Common myeloid progenitor, CD34-positive (primary cell): ENCODE data around the gene PLK3.
"Not testable (repeated sequence)": the region's sequence is repeated elsewhere in the genome, so short reads cannot be mapped to it uniquely, and the experiment has no call there.

Experiments used
- CTCF ChIA-PET: fragments of 350-600 bp; sonication (Branson Sonifier 250); formaldehyde crosslinking; loops from one replicate; lab custom pipeline; 2021; ENCODE audit warnings: antibody characterized with exemption; lab: Charles Lee
- POLR2A ChIA-PET: fragments of 350-600 bp; sonication (Branson Sonifier 250); formaldehyde crosslinking; loops from one replicate; lab custom pipeline; 2021; ENCODE audit warnings: antibody characterized with exemption; lab: Charles Lee
- DNase-seq, 3 donors: peaks; one replicate each; pipeline versions ENCODE4 v3.0.0 to v3.0.0-alpha.2; 2013
- H3K27ac ChIP-seq, 2 experiments: 1 replicate in 1 of 2; 2 replicates in 1 of 2; pipeline ENCODE4 v1.7.0; 2013; ENCODE audit warnings: inconsistent platforms in 2 of 2, low read length in 2 of 2, mild to moderate bottlenecking in 2 of 2, low read depth in 1 of 2, moderate library complexity in 1 of 2; ENCODE audit not compliant: severe bottlenecking in 2 of 2, insufficient read depth in 1 of 2, poor library complexity in 1 of 2
- H3K27me3 ChIP-seq, 5 experiments: replicated peaks in 2 of 5; 1 replicate in 3 of 5; 2 replicates in 2 of 5; pipeline versions ENCODE4 v1.6.1 to v1.7.0; 2013; ENCODE audit warnings: low read length in 4 of 5, mild to moderate bottlenecking in 2 of 5, moderate library complexity in 2 of 5, inconsistent platforms in 1 of 5; ENCODE audit not compliant: insufficient read depth in 5 of 5, control insufficient read depth in 4 of 5
- H3K36me3 ChIP-seq, 4 experiments: 1 replicate in 2 of 4; 2 replicates in 2 of 4; pipeline versions ENCODE4 v1.6.1 to v1.7.0; 2013; ENCODE audit warnings: low read length in 3 of 4, control low read depth in 1 of 4, mild to moderate bottlenecking in 1 of 4; ENCODE audit not compliant: control insufficient read depth in 4 of 4, insufficient read depth in 4 of 4
- H3K4me1 ChIP-seq, 4 experiments: 1 replicate in 3 of 4; 2 replicates in 1 of 4; pipeline versions ENCODE4 v1.6.1 to v1.7.1; 2013; ENCODE audit warnings: low read length in 3 of 4, mild to moderate bottlenecking in 3 of 4, control low read depth in 1 of 4, inconsistent platforms in 1 of 4, moderate library complexity in 1 of 4; ENCODE audit not compliant: control insufficient read depth in 4 of 4, insufficient read depth in 4 of 4; ENCODE audit errors: control extremely low read depth in 1 of 4
- H3K4me3 ChIP-seq, 7 experiments: 1 replicate in 4 of 7; 2 replicates in 3 of 7; pipeline versions ENCODE4 v1.5.1 to v1.7.0; 2013; ENCODE audit warnings: mild to moderate bottlenecking in 7 of 7, low read length in 6 of 7, moderate library complexity in 6 of 7, inconsistent platforms in 2 of 7, low read depth in 2 of 7, control low read depth in 1 of 7; ENCODE audit not compliant: insufficient read depth in 4 of 7, control insufficient read depth in 1 of 7; ENCODE audit errors: extremely low read depth in 1 of 7
- H3K9me3 ChIP-seq, 5 experiments: 1 replicate in 4 of 5; 2 replicates in 1 of 5; pipeline versions ENCODE4 v1.6.1 to v1.7.1; 2013; ENCODE audit warnings: low read length in 4 of 5, mild to moderate bottlenecking in 2 of 5, inconsistent platforms in 1 of 5, low read depth in 1 of 5, moderate library complexity in 1 of 5; ENCODE audit not compliant: control insufficient read depth in 4 of 5, insufficient read depth in 2 of 5; ENCODE audit errors: control extremely low read depth in 1 of 5
- WGBS: methylation state at CpG from one replicate; pipeline ENCODE4 v1.1.5; 2013; ENCODE audit not compliant: insufficient coverage; 5-methylcytosine and 5-hydroxymethylcytosine counted together

Gene PLK3

GRCh38 chr1:44812822-44813543 is 12.8 kb downstream of the PLK3 start:
- DNase-seq: no peak
- no peaks in the 10 kb centered on the region for H3K9me3 ChIP-seq
- CTCF ChIA-PET: interaction anchor here (0.8 to 2.4 kb wide), 5 partner anchors 8 to 91 kb away, joined by 3 to 7 read pairs (median 6); partner anchors contain the start of gene PLK3
- POLR2A ChIA-PET: interaction anchor here (1.0 to 2.0 kb wide), 5 partner anchors 12 to 82 kb away, joined by 3 to 13 read pairs (median 4); partner anchors contain the start of genes BEST4, PLK3 and RNU5D-1
- H3K4me3 ChIP-seq: peak overlapping the region in 5 of 7 experiments; percentile 4 to 85 (median 67)
- H3K27ac ChIP-seq: no peak overlapping the region
- no peaks in the 10 kb centered on the region for H3K27me3 ChIP-seq
- 79% methylated on average over 45 of the region's 48 CpGs for WGBS
- no peaks in the 10 kb centered on the region for H3K36me3 ChIP-seq
- H3K4me1 ChIP-seq: peaks cover 11 to 63% (median 51%) of the 10 kb centered on the region in 4 experiments

GRCh38 chr1:44815926-44816325 is 15.7 kb downstream of the PLK3 start:
- 98% methylated on average over 7 of the region's 9 CpGs for WGBS
- CTCF ChIA-PET: interaction anchor here (1.3 kb wide), 1 partner anchor 20 kb away, joined by 4 read pairs; no protein-coding TSS in a partner anchor
- H3K4me3 ChIP-seq, H3K36me3 ChIP-seq, H3K9me3 ChIP-seq, DNase-seq, H3K27me3 ChIP-seq, POLR2A ChIA-PET, H3K27ac ChIP-seq: not testable (repeated sequence)
- H3K4me1 ChIP-seq: peaks cover 0 to 55% (median 39%) of the 10 kb centered on the region in 4 experiments

GRCh38 chr1:44817307-44817706 is 17.1 kb downstream of the PLK3 start:
- no peak for DNase-seq
- Histone ChIP-seq H3K4me1 (peaks cover 0 to 49% (median 35%) of the 10 kb centered on the region in 4 experiments), H3K27ac (no peak overlapping the region), H3K9me3 (no peaks in the 10 kb centered on the region), H3K27me3 (no peaks in the 10 kb centered on the region), H3K36me3 (no peaks in the 10 kb centered on the region), H3K4me3 (no peak overlapping the region)
- ChIA-PET CTCF (interaction anchor here (0.7 to 8.7 kb wide), 8 partner anchors 10 to 88 kb away, joined by 3 to 69 read pairs (median 6); partner anchors contain the start of genes BEST4, BTBD19, DYNLT4 and PLK3), POLR2A (interaction anchor here (1.1 to 4.2 kb wide), 2 partner anchors 17 to 96 kb away, joined by 4 to 59 read pairs; partner anchors contain the start of gene PLK3)
- 90% methylated on average over 2 of the region's 2 CpGs for WGBS

GRCh38 chr1:44817771-44818495 is 17.8 kb downstream of the PLK3 start:
- H3K27ac ChIP-seq: no peak overlapping the region
- H3K9me3 ChIP-seq: no peaks in the 10 kb centered on the region
- POLR2A ChIA-PET: interaction anchor here (1.1 to 4.2 kb wide), 7 partner anchors 9 to 97 kb away, joined by 4 to 64 read pairs (median 25); partner anchors contain the start of genes BTBD19, DYNLT4, PLK3 and RNU5D-1
- 100% methylated on average over 4 of the region's 11 CpGs for WGBS
- H3K27me3 ChIP-seq: no peaks in the 10 kb centered on the region
- H3K4me1 ChIP-seq: peaks cover 0 to 51% (median 34%) of the 10 kb centered on the region in 4 experiments
- H3K36me3 ChIP-seq: no peaks in the 10 kb centered on the region
- CTCF ChIA-PET: interaction anchor here (0.9 to 8.7 kb wide), 10 partner anchors 9 to 87 kb away, joined by 3 to 69 read pairs (median 6); partner anchors contain the start of genes BEST4, BTBD19, DYNLT4 and PLK3
- DNase-seq: no peak
- H3K4me3 ChIP-seq: no peak overlapping the region

- no peaks in the 10 kb centered on the region for H3K27me3 ChIP-seq
- no peak for DNase-seq
- H3K36me3 ChIP-seq: no peaks in the 10 kb centered on the region
- peak overlapping the region; percentile 100 for H3K27ac ChIP-seq
- POLR2A ChIA-PET: interaction anchor here (0.6 to 4.2 kb wide), 23 partner anchors 8 to 725 kb away, joined by 3 to 64 read pairs (median 6); partner anchors contain the start of genes BTBD19, DYNLT4, PLK3 and PTCH2
- H3K4me1 ChIP-seq: peaks cover 0 to 39% (median 25%) of the 10 kb centered on the region in 4 experiments
- H3K4me3 ChIP-seq: peak overlapping the region in 6 of 7 experiments; percentile 62 to 93 (median 82)
- H3K9me3 ChIP-seq: no peaks in the 10 kb centered on the region
- WGBS: under 1% methylated on average over 13 of the region's 13 CpGs
- CTCF ChIA-PET: interaction anchor here (0.7 to 8.7 kb wide), 11 partner anchors 11 to 95 kb away, joined by 3 to 69 read pairs (median 6); partner anchors contain the start of genes BEST4, BTBD19, DYNLT4 and PLK3
These were observed 19.0 kb downstream of the PLK3 start for GRCh38 chr1:44819196-44819607.

GRCh38 chr1:44819608-44820327 is 19.6 kb downstream of the PLK3 start:
- peak overlapping the region; percentile 100 for H3K27ac ChIP-seq
- WGBS: 2% methylated on average over 21 of the region's 33 CpGs
- peaks cover 0 to 35% (median 22%) of the 10 kb centered on the region in 4 experiments for H3K4me1 ChIP-seq
- no peaks in the 10 kb centered on the region for H3K27me3 ChIP-seq
- no peaks in the 10 kb centered on the region for H3K9me3 ChIP-seq
- H3K36me3 ChIP-seq: no peaks in the 10 kb centered on the region
- CTCF ChIA-PET: interaction anchor here (0.7 to 8.7 kb wide), 15 partner anchors 11 to 96 kb away, joined by 3 to 69 read pairs (median 6); partner anchors contain the start of genes BTBD19, DYNLT4 and PLK3
- DNase-seq: peak; percentile 93 to 97 (median 94)
- H3K4me3 ChIP-seq: peak overlapping the region; percentile 52 to 93 (median 80)
- POLR2A ChIA-PET: interaction anchor here (0.6 to 4.2 kb wide), 23 partner anchors 8 to 724 kb away, joined by 3 to 64 read pairs (median 6); partner anchors contain the start of genes BTBD19, DYNLT4, PLK3 and PTCH2
